ENCODE results near the gene TCTN1.
"Not testable (repeated sequence)": the region's sequence is repeated elsewhere in the genome, so short reads cannot be mapped to it uniquely, and the experiment has no call there.

Gene TCTN1

GRCh38 chr12:110599334-110599733, 14.6 kb upstream of the TCTN1 start:
- no peak for DNase-seq
- H4K91ac ChIP-seq (ENCODE audit: low read length), result no peak overlapping the region
- no peak overlapping the region for H3K14ac ChIP-seq (ENCODE audit: low read length in 2 of 2)
- no peak overlapping the region for H3K4ac ChIP-seq (ENCODE audit: low read depth in 1 of 2, low read length in 2 of 2)
- H3K9me3 ChIP-seq (ENCODE audit: control insufficient read depth, low read length), result no peaks in the 10 kb centered on the region
- no peaks in the 10 kb centered on the region for H3K27me3 ChIP-seq (ENCODE audit: control insufficient read depth in 1 of 2, insufficient read depth in 1 of 2, low read length in 2 of 2)
- H3K4me1 ChIP-seq (ENCODE audit: control insufficient read depth, insufficient read depth, low read depth, low read length), result no peaks in the 10 kb centered on the region
- H2AK5ac ChIP-seq (ENCODE audit: low read length, severe bottlenecking), result no peak overlapping the region
- H3K9ac ChIP-seq (ENCODE audit: low read length), result no peak overlapping the region
- no peak overlapping the region for H3K23ac ChIP-seq (ENCODE audit: low read length in 2 of 2)
- no peaks in the 10 kb centered on the region for H3K79me1 ChIP-seq (replicated peaks; ENCODE audit: low read length, poor library complexity, severe bottlenecking)
- no peak overlapping the region for H3K4me3 ChIP-seq (ENCODE audit: insufficient read depth in 1 of 2, low read depth in 1 of 2, low read length in 2 of 2)
- no peak overlapping the region for H2BK5ac ChIP-seq (ENCODE audit: low read depth, low read length, poor library complexity, severe bottlenecking)
- H3K4me2 ChIP-seq (ENCODE audit: low read length, poor library complexity, severe bottlenecking), result no peak overlapping the region
- no peak overlapping the region for H4K8ac ChIP-seq (ENCODE audit: low read length)
- H2AFZ ChIP-seq (ENCODE audit: low read depth, low read length), result no peak overlapping the region
- H3K18ac ChIP-seq (ENCODE audit: low read depth in 1 of 2, low read length in 2 of 2), result no peak overlapping the region
- no peaks in the 10 kb centered on the region for H3K36me3 ChIP-seq (ENCODE audit: control insufficient read depth in 1 of 2, insufficient read depth in 2 of 2, low read depth in 1 of 2, low read length in 2 of 2)
- H3K27ac ChIP-seq (ENCODE audit: low read length, poor library complexity, severe bottlenecking), result no peak overlapping the region
- WGBS, result 95% methylated on average over 3 of the region's 4 CpGs
- H2BK12ac ChIP-seq (ENCODE audit: low read length in 2 of 2), result no peak overlapping the region
- H2BK15ac ChIP-seq (ENCODE audit: low read depth, poor library complexity, severe bottlenecking), result no peak overlapping the region
- H2BK120ac ChIP-seq (ENCODE audit: low read depth, low read length), result no peak overlapping the region

- H3K36me3 ChIP-seq (ENCODE audit: control insufficient read depth in 1 of 2, insufficient read depth in 2 of 2, low read depth in 1 of 2, low read length in 2 of 2), result no peaks in the 10 kb centered on the region
- no peak overlapping the region for H2BK120ac ChIP-seq (ENCODE audit: low read depth, low read length)
- no peak overlapping the region for H3K4ac ChIP-seq (ENCODE audit: low read depth in 1 of 2, low read length in 2 of 2)
- no peak overlapping the region for H3K14ac ChIP-seq (ENCODE audit: low read length in 2 of 2)
- no peak overlapping the region for H2BK5ac ChIP-seq (ENCODE audit: low read depth, low read length, poor library complexity, severe bottlenecking)
- H4K8ac ChIP-seq (ENCODE audit: low read length), result no peak overlapping the region
- H3K4me3 ChIP-seq (ENCODE audit: insufficient read depth in 1 of 2, low read depth in 1 of 2, low read length in 2 of 2), result no peak overlapping the region
- no peak overlapping the region for H3K27ac ChIP-seq (ENCODE audit: low read length, poor library complexity, severe bottlenecking)
- DNase-seq, result peak; percentile 75
- H2BK12ac ChIP-seq (ENCODE audit: low read length in 2 of 2), result no peak overlapping the region
- H3K79me1 ChIP-seq (replicated peaks; ENCODE audit: low read length, poor library complexity, severe bottlenecking), result no peaks in the 10 kb centered on the region
- no peak overlapping the region for H2AK5ac ChIP-seq (ENCODE audit: low read length, severe bottlenecking)
- no peaks in the 10 kb centered on the region for H3K9me3 ChIP-seq (ENCODE audit: control insufficient read depth, low read length)
- no peak overlapping the region for H4K91ac ChIP-seq (ENCODE audit: low read length)
- WGBS, result 83% methylated on average over 1 of the region's 4 CpGs
- H2BK15ac ChIP-seq (ENCODE audit: low read depth, poor library complexity, severe bottlenecking), result no peak overlapping the region
- H3K18ac ChIP-seq (ENCODE audit: low read depth in 1 of 2, low read length in 2 of 2), result no peak overlapping the region
- no peaks in the 10 kb centered on the region for H3K27me3 ChIP-seq (ENCODE audit: control insufficient read depth in 1 of 2, insufficient read depth in 1 of 2, low read length in 2 of 2)
- no peak overlapping the region for H3K9ac ChIP-seq (ENCODE audit: low read length)
- no peak overlapping the region for H3K23ac ChIP-seq (ENCODE audit: low read length in 2 of 2)
- no peak overlapping the region for H2AFZ ChIP-seq (ENCODE audit: low read depth, low read length)
- H3K4me1 ChIP-seq (ENCODE audit: control insufficient read depth, insufficient read depth, low read depth, low read length), result no peaks in the 10 kb centered on the region
- H3K4me2 ChIP-seq (ENCODE audit: low read length, poor library complexity, severe bottlenecking), result no peak overlapping the region
Observed at GRCh38 chr12:110600254-110600653, 13.7 kb upstream of the TCTN1 start.

GRCh38 chr12:110602085-110602814, 11.7 kb upstream of the TCTN1 start:
- not testable (repeated sequence) for H3K4me1 ChIP-seq (ENCODE audit: control insufficient read depth, insufficient read depth, low read depth, low read length); H3K4ac ChIP-seq (ENCODE audit: low read depth in 1 of 2, low read length in 2 of 2)

DNA sequence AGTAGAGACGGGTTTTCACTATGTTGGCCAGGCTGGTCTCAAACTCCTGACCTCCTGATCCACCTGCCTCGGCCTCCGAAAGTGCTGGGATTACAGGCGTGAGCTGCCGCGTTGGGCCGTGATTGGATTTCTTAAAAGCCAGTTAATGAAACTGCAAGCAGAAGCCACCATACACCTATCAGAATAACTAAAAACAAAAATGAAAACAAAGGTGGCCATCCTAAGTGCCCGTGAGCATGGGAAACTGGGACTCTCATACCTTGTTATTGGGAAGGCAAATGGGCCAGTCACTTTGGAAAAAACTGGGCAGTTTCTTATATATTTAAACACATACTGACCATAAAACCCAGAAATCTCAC, 7.7 kb upstream of the TCTN1 start:
- no peak overlapping the region for H2BK15ac ChIP-seq (ENCODE audit: low read depth, poor library complexity, severe bottlenecking)
- DNase-seq, result no peak
- no peak overlapping the region for H2BK5ac ChIP-seq (ENCODE audit: low read depth, low read length, poor library complexity, severe bottlenecking)
- H2AFZ ChIP-seq (ENCODE audit: low read depth, low read length), result no peak overlapping the region
- no peak overlapping the region for H4K8ac ChIP-seq (ENCODE audit: low read length)
- H3K4ac ChIP-seq (ENCODE audit: low read depth in 1 of 2, low read length in 2 of 2), result no peak overlapping the region
- no peak overlapping the region for H2AK5ac ChIP-seq (ENCODE audit: low read length, severe bottlenecking)
- no peaks in the 10 kb centered on the region for H3K79me1 ChIP-seq (replicated peaks; ENCODE audit: low read length, poor library complexity, severe bottlenecking)
- no peak overlapping the region for H3K23ac ChIP-seq (ENCODE audit: low read length in 2 of 2)
- no peak overlapping the region for H3K14ac ChIP-seq (ENCODE audit: low read length in 2 of 2)
- no peak overlapping the region for H3K9ac ChIP-seq (ENCODE audit: low read length)
- H3K27me3 ChIP-seq (ENCODE audit: control insufficient read depth in 1 of 2, insufficient read depth in 1 of 2, low read length in 2 of 2), result no peaks in the 10 kb centered on the region
- WGBS, result 100% methylated on average over 7 of the region's 8 CpGs
- no peak overlapping the region for H3K4me3 ChIP-seq (ENCODE audit: insufficient read depth in 1 of 2, low read depth in 1 of 2, low read length in 2 of 2)
- no peaks in the 10 kb centered on the region for H3K36me3 ChIP-seq (ENCODE audit: control insufficient read depth in 1 of 2, insufficient read depth in 2 of 2, low read depth in 1 of 2, low read length in 2 of 2)
- no peak overlapping the region for H3K4me2 ChIP-seq (ENCODE audit: low read length, poor library complexity, severe bottlenecking)
- no peaks in the 10 kb centered on the region for H3K4me1 ChIP-seq (ENCODE audit: control insufficient read depth, insufficient read depth, low read depth, low read length)
- H3K9me3 ChIP-seq (ENCODE audit: control insufficient read depth, low read length), result no peaks in the 10 kb centered on the region
- H2BK12ac ChIP-seq (ENCODE audit: low read length in 2 of 2), result no peak overlapping the region
- H2BK120ac ChIP-seq (ENCODE audit: low read depth, low read length), result no peak overlapping the region
- no peak overlapping the region for H4K91ac ChIP-seq (ENCODE audit: low read length)
- no peak overlapping the region for H3K18ac ChIP-seq (ENCODE audit: low read depth in 1 of 2, low read length in 2 of 2)
- H3K27ac ChIP-seq (ENCODE audit: low read length, poor library complexity, severe bottlenecking), result no peak overlapping the region

More at GRCh38 chr12:110602085-110602814, 11.7 kb upstream of the TCTN1 start:
- not testable (repeated sequence) for H3K27ac ChIP-seq (ENCODE audit: low read length, poor library complexity, severe bottlenecking); H4K91ac ChIP-seq (ENCODE audit: low read length); H3K18ac ChIP-seq (ENCODE audit: low read depth in 1 of 2, low read length in 2 of 2); H3K4me2 ChIP-seq (ENCODE audit: low read length, poor library complexity, severe bottlenecking); H3K9ac ChIP-seq (ENCODE audit: low read length); H3K4me3 ChIP-seq (ENCODE audit: insufficient read depth in 1 of 2, low read depth in 1 of 2, low read length in 2 of 2); H2AFZ ChIP-seq (ENCODE audit: low read depth, low read length); H2AK5ac ChIP-seq (ENCODE audit: low read length, severe bottlenecking); H3K27me3 ChIP-seq (ENCODE audit: control insufficient read depth in 1 of 2, insufficient read depth in 1 of 2, low read length in 2 of 2); H4K8ac ChIP-seq (ENCODE audit: low read length); H2BK120ac ChIP-seq (ENCODE audit: low read depth, low read length); H3K14ac ChIP-seq (ENCODE audit: low read length in 2 of 2); H3K79me1 ChIP-seq (replicated peaks; ENCODE audit: low read length, poor library complexity, severe bottlenecking); H2BK12ac ChIP-seq (ENCODE audit: low read length in 2 of 2); H2BK5ac ChIP-seq (ENCODE audit: low read depth, low read length, poor library complexity, severe bottlenecking); H3K9me3 ChIP-seq (ENCODE audit: control insufficient read depth, low read length); H3K36me3 ChIP-seq (ENCODE audit: control insufficient read depth in 1 of 2, insufficient read depth in 2 of 2, low read depth in 1 of 2, low read length in 2 of 2); H2BK15ac ChIP-seq (ENCODE audit: low read depth, poor library complexity, severe bottlenecking); H3K23ac ChIP-seq (ENCODE audit: low read length in 2 of 2)
- 57% methylated on average over 14 of the region's 14 CpGs for WGBS
- peak; percentile 71 for DNase-seq

Measured in mesenchymal stem cell (in vitro differentiated cells and primary cell).